Activated naive CD4-positive, alpha-beta T cell treated with anti-CD3 and anti-CD28 coated beads for 36 hours (primary cell): ENCODE results near the gene ZBTB8A. TPM values are rescaled to one million over a fixed set of nuclear protein-coding genes. Genes with fewer than 3 reads are reported as not detected.
"Not testable (repeated sequence)": the region's sequence is repeated elsewhere in the genome, so short reads cannot be mapped to it uniquely, and the experiment has no call there.

Experiments used
- CTCF ChIA-PET: fragments of 350-600 bp; sonication (Branson Sonifier 250); formaldehyde crosslinking; loops from one replicate; lab custom pipeline; 2021; ENCODE audit warnings: antibody characterized with exemption; lab: Charles Lee
- DNase-seq: peaks from one replicate; pipeline ENCODE4 v3.0.0-alpha.2; 2020
- H3K27ac Mint-ChIP-seq: one replicate; pipeline ENCODE4 v1.8.0; 2021; ENCODE audit warnings: mild to moderate bottlenecking, mixed read lengths
- H3K27me3 Mint-ChIP-seq: one replicate; pipeline ENCODE4 v1.8.0; 2021; ENCODE audit warnings: low read depth, mixed read lengths
- H3K36me3 Mint-ChIP-seq: one replicate; pipeline ENCODE4 v1.8.0; 2021; ENCODE audit warnings: low read depth, mixed read lengths
- H3K4me1 Mint-ChIP-seq: one replicate; pipeline ENCODE4 v1.8.0; 2021; ENCODE audit warnings: low read depth, mixed read lengths
- H3K4me3 Mint-ChIP-seq: one replicate; pipeline ENCODE4 v1.8.0; 2021; ENCODE audit warnings: mild to moderate bottlenecking, moderate library complexity, mixed read lengths
- H3K9me3 Mint-ChIP-seq: one replicate; pipeline ENCODE4 v1.8.0; 2021; ENCODE audit warnings: mixed read lengths
- intact Hi-C: fragments of 100-400 bp; cut with micrococcal nuclease; formaldehyde crosslinking; loops from one replicate; pipeline ENCODE4 v1.15.1; 2023
- total RNA-seq, 2 experiments: library from RNA; stranded (reverse); gene quantifications; one replicate each; pipeline ENCODE4 v1.2.3, GENCODE V29; 2021

ZBTB8A gene
- total RNA-seq, 2 experiments from 2014 or later: 0.21 to 0.35 TPM

- peaks cover 6% of the 10 kb centered on the region for H3K27me3 Mint-ChIP-seq
- no peaks in the 10 kb centered on the region for H3K36me3 Mint-ChIP-seq
- H3K4me1 Mint-ChIP-seq: no peaks in the 10 kb centered on the region
- DNase-seq: no peak
- CTCF ChIA-PET: interaction anchor here (1.6 kb wide), 1 partner anchor 11 kb away, joined by 5 read pairs; no protein-coding TSS in a partner anchor
- no peak overlapping the region for H3K27ac Mint-ChIP-seq
- no peak overlapping the region for H3K4me3 Mint-ChIP-seq
- H3K9me3 Mint-ChIP-seq: no peaks in the 10 kb centered on the region
- intact Hi-C loops: no loop called here
These were observed 30.5 kb upstream of the ZBTB8A start for GRCh38 chr1:32508761-32509160.

GRCh38 chr1:32509939-32510338 is 29.3 kb upstream of the ZBTB8A start:
- H3K9me3 Mint-ChIP-seq: no peaks in the 10 kb centered on the region
- CTCF ChIA-PET: interaction anchor here (0.6 to 1.6 kb wide), 3 partner anchors 9 to 188 kb away, joined by 3 to 5 read pairs (median 4); no protein-coding TSS in a partner anchor
- H3K4me3 Mint-ChIP-seq: no peak overlapping the region
- peaks cover 3% of the 10 kb centered on the region for H3K27me3 Mint-ChIP-seq
- no peaks in the 10 kb centered on the region for H3K4me1 Mint-ChIP-seq
- intact Hi-C loops: no loop called here
- H3K36me3 Mint-ChIP-seq: no peaks in the 10 kb centered on the region
- H3K27ac Mint-ChIP-seq: no peak overlapping the region
- no peak for DNase-seq

- CTCF ChIA-PET: no interaction called here
- no peak for DNase-seq
- peaks cover 3% of the 10 kb centered on the region for H3K4me1 Mint-ChIP-seq
- H3K4me3 Mint-ChIP-seq: no peak overlapping the region
- H3K27ac Mint-ChIP-seq: no peak overlapping the region
- intact Hi-C loops: no loop called here
- H3K9me3 Mint-ChIP-seq: no peaks in the 10 kb centered on the region
- H3K36me3 Mint-ChIP-seq: no peaks in the 10 kb centered on the region
- no peaks in the 10 kb centered on the region for H3K27me3 Mint-ChIP-seq
These were observed 22.8 kb upstream of the ZBTB8A start for GRCh38 chr1:32516402-32516801.

- no peak for DNase-seq
- Mint-ChIP-seq H3K9me3 (no peaks in the 10 kb centered on the region), H3K36me3 (no peaks in the 10 kb centered on the region), H3K27ac (no peak overlapping the region), H3K27me3 (no peaks in the 10 kb centered on the region), H3K4me1 (peaks cover 3% of the 10 kb centered on the region), H3K4me3 (no peak overlapping the region)
- intact Hi-C loops: no loop called here
- CTCF ChIA-PET: interaction anchor here (0.6 to 2.4 kb wide), 9 partner anchors 9 to 256 kb away, joined by 3 to 10 read pairs (median 4); no protein-coding TSS in a partner anchor
These were observed 20.3 kb upstream of the ZBTB8A start for GRCh38 chr1:32518976-32519375.

- CTCF ChIA-PET: interaction anchor here (0.7 to 3.2 kb wide), 25 partner anchors 8 to 552 kb away, joined by 3 to 29 read pairs (median 4); partner anchors contain the start of genes RBBP4 and ZBTB8OS
- Mint-ChIP-seq H3K4me3 (peak overlapping the region; percentile 66), H3K36me3 (no peaks in the 10 kb centered on the region), H3K4me1 (peaks cover 3% of the 10 kb centered on the region), H3K9me3 (no peaks in the 10 kb centered on the region), H3K27ac (no peak overlapping the region), H3K27me3 (no peaks in the 10 kb centered on the region)
- intact Hi-C loops: loop anchor here (2.0 kb wide), 2 partner anchors 102 to 352 kb away; no protein-coding TSS in a partner anchor
- no peak for DNase-seq
These were observed 18.1 kb upstream of the ZBTB8A start for GRCh38 chr1:32521165-32521564.

GRCh38 chr1:32525053-32525452 is 14.2 kb upstream of the ZBTB8A start:
- H3K4me1 Mint-ChIP-seq: peaks cover 3% of the 10 kb centered on the region
- no peak overlapping the region for H3K27ac Mint-ChIP-seq
- H3K4me3 Mint-ChIP-seq: no peak overlapping the region
- no peaks in the 10 kb centered on the region for H3K9me3 Mint-ChIP-seq
- no peak for DNase-seq
- intact Hi-C loops: no loop called here
- H3K36me3 Mint-ChIP-seq: no peaks in the 10 kb centered on the region
- CTCF ChIA-PET: no interaction called here
- no peaks in the 10 kb centered on the region for H3K27me3 Mint-ChIP-seq

- H3K36me3 Mint-ChIP-seq: no peaks in the 10 kb centered on the region
- H3K4me1 Mint-ChIP-seq: peaks cover 1% of the 10 kb centered on the region
- no peaks in the 10 kb centered on the region for H3K9me3 Mint-ChIP-seq
- CTCF ChIA-PET: no interaction called here
- no peak for DNase-seq
- H3K27ac Mint-ChIP-seq: no peak overlapping the region
- no peaks in the 10 kb centered on the region for H3K27me3 Mint-ChIP-seq
- no peak overlapping the region for H3K4me3 Mint-ChIP-seq
- intact Hi-C loops: no loop called here
These were observed 13.4 kb upstream of the ZBTB8A start for GRCh38 chr1:32525661-32526444.

- H3K36me3 Mint-ChIP-seq, H3K4me1 Mint-ChIP-seq, H3K27ac Mint-ChIP-seq, DNase-seq, CTCF ChIA-PET, H3K9me3 Mint-ChIP-seq, H3K4me3 Mint-ChIP-seq, intact Hi-C loops, H3K27me3 Mint-ChIP-seq: not testable (repeated sequence)
These were observed 10.7 kb upstream of the ZBTB8A start for GRCh38 chr1:32528550-32528949.

GRCh38 chr1:32533792-32534327 is 5.4 kb upstream of the ZBTB8A start:
- Mint-ChIP-seq H3K27me3 (peaks cover 34% of the 10 kb centered on the region), H3K36me3 (no peaks in the 10 kb centered on the region), H3K27ac (no peak overlapping the region), H3K4me1 (peaks cover under 1% of the 10 kb centered on the region), H3K9me3 (no peaks in the 10 kb centered on the region), H3K4me3 (no peak overlapping the region)
- CTCF ChIA-PET: no interaction called here
- no peak for DNase-seq
- intact Hi-C loops: no loop called here

GRCh38 chr1:32536117-32536516 is 3.1 kb upstream of the ZBTB8A start:
- intact Hi-C loops: loop anchor here (5.0 kb wide), 2 partner anchors 34 to 86 kb away; no protein-coding TSS in a partner anchor
- DNase-seq: no peak
- Mint-ChIP-seq H3K36me3 (no peaks in the 10 kb centered on the region), H3K4me3 (no peak overlapping the region), H3K27ac (no peak overlapping the region), H3K9me3 (no peaks in the 10 kb centered on the region), H3K4me1 (peaks cover 8% of the 10 kb centered on the region), H3K27me3 (peaks cover 50% of the 10 kb centered on the region)
- CTCF ChIA-PET: interaction anchor here (0.6 to 0.7 kb wide), 2 partner anchors 15 to 34 kb away, joined by 3 read pairs; no protein-coding TSS in a partner anchor

- Mint-ChIP-seq H3K27ac (no peak overlapping the region), H3K4me1 (peaks cover 8% of the 10 kb centered on the region), H3K36me3 (no peaks in the 10 kb centered on the region), H3K4me3 (no peak overlapping the region), H3K9me3 (no peaks in the 10 kb centered on the region), H3K27me3 (peaks cover 57% of the 10 kb centered on the region)
- intact Hi-C loops: loop anchor here (5.0 kb wide), 2 partner anchors 34 to 86 kb away; no protein-coding TSS in a partner anchor
- DNase-seq: no peak
- CTCF ChIA-PET: no interaction called here
These were observed 2.5 kb upstream of the ZBTB8A start for GRCh38 chr1:32536764-32537163.

GRCh38 chr1:32539584-32540571 is 651 bp downstream of the ZBTB8A start:
- no peak overlapping the region for H3K27ac Mint-ChIP-seq

More at GRCh38 chr1:32539584-32540571, 651 bp downstream of the ZBTB8A start:
- Mint-ChIP-seq H3K36me3 (no peaks in the 10 kb centered on the region), H3K9me3 (no peaks in the 10 kb centered on the region), H3K27me3 (peaks cover 59% of the 10 kb centered on the region), H3K4me1 (peaks cover 8% of the 10 kb centered on the region), H3K4me3 (peak overlapping the region; percentile 77)
- peak; percentile 23 for DNase-seq
- CTCF ChIA-PET: no interaction called here
- intact Hi-C loops: loop anchor here (5.0 kb wide), 2 partner anchors 38 to 82 kb away; no protein-coding TSS in a partner anchor
